A673 (cell line): ENCODE data around the gene CNTN6. TPM values are rescaled to one million over a fixed set of nuclear protein-coding genes. Genes with fewer than 3 reads are reported as not detected.

ENCODE experiments used
- BruUV-seq: library from RNA; stranded (reverse); fragments of 400-500 nt; replicated peaks from 2 replicates; lab custom pipeline; 2021; lab: Mats Ljungman, UMichigan
- CTCF ChIA-PET: fragments of 300-600 bp; sonication (Branson Sonifier 250); formaldehyde crosslinking; loops from one replicate; lab custom pipeline; 2022; ENCODE audit warnings: antibody characterized with exemption; lab: Charles Lee
- POLR2A ChIA-PET: fragments of 300-600 bp; sonication (Branson Sonifier 250); formaldehyde crosslinking; loops from one replicate; lab custom pipeline; 2022; ENCODE audit warnings: antibody characterized with exemption; ENCODE audit not compliant: low non-redundant PET; lab: Charles Lee
- DNase-seq: peaks from one replicate; pipeline ENCODE4 v3.0.0-alpha.2; 2015; ENCODE audit warnings: low spot score
- H3K27ac ChIP-seq: fragments of 200-600 bp; sonication (generic); 2 replicates; pipeline ENCODE4 v1.5.1; 2016; ENCODE audit warnings: mixed run types, low read depth, mild to moderate bottlenecking, mixed read lengths, antibody characterized with exemption, low read length; ENCODE audit not compliant: poor library complexity, severe bottlenecking
- H3K27me3 ChIP-seq: fragments of 200-600 bp; sonication (generic); replicated peaks from 2 replicates; pipeline ENCODE4 v1.6.1; 2017; ENCODE audit warnings: mixed run types, low read depth, mild to moderate bottlenecking, mixed read lengths, antibody characterized with exemption, low read length; ENCODE audit not compliant: insufficient read depth, poor library complexity
- H3K36me3 ChIP-seq: fragments of 200-600 bp; sonication (generic); 2 replicates; pipeline ENCODE4 v1.6.1; 2016; ENCODE audit warnings: mixed run types, mild to moderate bottlenecking, mixed read lengths, antibody characterized with exemption, low read length; ENCODE audit not compliant: insufficient read depth, poor library complexity, severe bottlenecking
- H3K4me1 ChIP-seq: fragments of 200-600 bp; sonication (generic); 2 replicates; pipeline ENCODE4 v1.6.1; 2017; ENCODE audit warnings: mixed run types, mild to moderate bottlenecking, mixed read lengths, antibody characterized with exemption, low read length; ENCODE audit not compliant: insufficient read depth, poor library complexity, severe bottlenecking
- H3K4me3 ChIP-seq: fragments of 200-600 bp; sonication (generic); 2 replicates; pipeline ENCODE4 v1.5.1; 2016; ENCODE audit warnings: low read depth, mixed run types, mild to moderate bottlenecking, mixed read lengths, low read length; ENCODE audit not compliant: poor library complexity, severe bottlenecking
- H3K9me3 ChIP-seq: fragments of 200-600 bp; sonication (generic); 2 replicates; pipeline ENCODE4 v1.6.1; 2016; ENCODE audit warnings: mixed run types, low read depth, mild to moderate bottlenecking, mixed read lengths, antibody characterized with exemption, low read length; ENCODE audit not compliant: poor library complexity, severe bottlenecking
- EZH2 ChIP-seq: fragments of 200-600 bp; sonication (generic); IDR thresholded peaks from 2 replicates; pipeline ENCODE4 v1.6.1; 2017; ENCODE audit warnings: borderline replicate concordance, low read depth, mild to moderate bottlenecking, mixed read lengths, antibody characterized with exemption, low read length; ENCODE audit not compliant: poor library complexity, severe bottlenecking
- intact Hi-C: fragments of 100-400 bp; cut with micrococcal nuclease; formaldehyde crosslinking; loops from one replicate; pipeline ENCODE4 v1.10.0; 2022; ENCODE audit not compliant: unreplicated experiment
- total RNA-seq: library from RNA; stranded (reverse); gene quantifications from 2 replicates; pipeline ENCODE4 v1.2.3, GENCODE V29; 2021
- TF ChIP-seq, protein P1 (sequence below): fragments of 300-800, 200-600 bp; sonication (generic); conservative IDR thresholded peaks from 2 replicates; pipeline ENCODE4 v1.5.1; 2017; ENCODE audit warnings: low read depth, mild to moderate bottlenecking, antibody characterized with exemption, low read length, moderate library complexity, mixed read lengths

The CNTN6 gene
- total RNA-seq, 1 experiment from 2014 or later = 0.28 TPM

DNA sequence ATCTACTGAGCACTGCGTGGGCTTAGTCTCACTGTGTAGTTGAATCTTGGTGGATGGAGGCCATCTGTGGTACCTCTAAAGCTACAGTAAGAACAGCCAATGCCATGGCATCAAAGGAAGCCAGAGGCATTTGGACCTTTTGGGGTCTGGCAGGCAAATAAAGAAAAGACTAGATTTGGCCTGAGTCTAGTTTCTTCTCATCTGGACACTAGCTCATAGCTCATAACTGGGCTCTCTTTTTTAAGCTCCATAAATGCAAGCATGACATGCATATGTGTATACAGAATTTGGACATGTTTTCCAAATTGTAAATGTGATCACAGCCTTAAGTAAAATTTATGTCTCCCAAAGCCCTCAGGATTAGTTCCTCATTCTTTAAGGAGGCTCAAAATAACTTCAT lies 107.5 kb downstream of the CNTN6 start:
- CTCF ChIA-PET = no interaction called here
- Histone ChIP-seq H3K27ac (no peak overlapping the region), H3K4me3 (no peak overlapping the region), H3K27me3 (no peaks in the 10 kb centered on the region), H3K9me3 (no peaks in the 10 kb centered on the region), H3K4me1 (no peaks in the 10 kb centered on the region), H3K36me3 (no peaks in the 10 kb centered on the region)
- no TSS peak for BruUV-seq
- no peak for DNase-seq
- POLR2A ChIA-PET = no interaction called here
- intact Hi-C loops = no loop called here
- TF ChIP-seq, protein P1, sequence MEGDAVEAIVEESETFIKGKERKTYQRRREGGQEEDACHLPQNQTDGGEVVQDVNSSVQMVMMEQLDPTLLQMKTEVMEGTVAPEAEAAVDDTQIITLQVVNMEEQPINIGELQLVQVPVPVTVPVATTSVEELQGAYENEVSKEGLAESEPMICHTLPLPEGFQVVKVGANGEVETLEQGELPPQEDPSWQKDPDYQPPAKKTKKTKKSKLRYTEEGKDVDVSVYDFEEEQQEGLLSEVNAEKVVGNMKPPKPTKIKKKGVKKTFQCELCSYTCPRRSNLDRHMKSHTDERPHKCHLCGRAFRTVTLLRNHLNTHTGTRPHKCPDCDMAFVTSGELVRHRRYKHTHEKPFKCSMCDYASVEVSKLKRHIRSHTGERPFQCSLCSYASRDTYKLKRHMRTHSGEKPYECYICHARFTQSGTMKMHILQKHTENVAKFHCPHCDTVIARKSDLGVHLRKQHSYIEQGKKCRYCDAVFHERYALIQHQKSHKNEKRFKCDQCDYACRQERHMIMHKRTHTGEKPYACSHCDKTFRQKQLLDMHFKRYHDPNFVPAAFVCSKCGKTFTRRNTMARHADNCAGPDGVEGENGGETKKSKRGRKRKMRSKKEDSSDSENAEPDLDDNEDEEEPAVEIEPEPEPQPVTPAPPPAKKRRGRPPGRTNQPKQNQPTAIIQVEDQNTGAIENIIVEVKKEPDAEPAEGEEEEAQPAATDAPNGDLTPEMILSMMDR = no peak
- TF ChIP-seq EZH2 = no peak

DNA sequence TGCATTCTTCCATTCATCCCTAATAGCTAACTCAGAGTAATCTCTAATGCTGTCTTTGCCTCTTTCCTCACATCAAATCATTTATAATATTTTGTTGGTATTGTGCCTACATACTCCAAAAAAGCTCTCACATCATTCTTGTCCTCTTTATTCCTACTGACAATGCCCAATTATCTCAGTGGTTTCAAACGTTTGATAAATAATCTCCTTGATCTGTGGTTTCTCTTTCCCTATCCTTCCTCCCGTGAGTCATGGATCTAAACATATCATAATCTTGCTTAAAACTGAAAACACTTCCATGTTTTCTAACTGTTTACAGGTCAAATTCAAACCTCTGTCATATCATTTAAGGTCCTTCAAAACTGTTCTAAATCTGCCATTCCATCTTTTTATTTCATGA lies 115.1 kb downstream of the CNTN6 start:
- intact Hi-C loops = no loop called here
- no peaks in the 10 kb centered on the region for H3K9me3 ChIP-seq
- TF ChIP-seq, protein P1 = no peak
- TF ChIP-seq EZH2 = no peak
- no peak for DNase-seq
- ChIA-PET POLR2A (no interaction called here), CTCF (no interaction called here)
- no peak overlapping the region for H3K4me3 ChIP-seq
- H3K4me1 ChIP-seq = no peaks in the 10 kb centered on the region
- no peaks in the 10 kb centered on the region for H3K36me3 ChIP-seq
- H3K27ac ChIP-seq = no peak overlapping the region
- no peaks in the 10 kb centered on the region for H3K27me3 ChIP-seq
- no TSS peak for BruUV-seq

DNA sequence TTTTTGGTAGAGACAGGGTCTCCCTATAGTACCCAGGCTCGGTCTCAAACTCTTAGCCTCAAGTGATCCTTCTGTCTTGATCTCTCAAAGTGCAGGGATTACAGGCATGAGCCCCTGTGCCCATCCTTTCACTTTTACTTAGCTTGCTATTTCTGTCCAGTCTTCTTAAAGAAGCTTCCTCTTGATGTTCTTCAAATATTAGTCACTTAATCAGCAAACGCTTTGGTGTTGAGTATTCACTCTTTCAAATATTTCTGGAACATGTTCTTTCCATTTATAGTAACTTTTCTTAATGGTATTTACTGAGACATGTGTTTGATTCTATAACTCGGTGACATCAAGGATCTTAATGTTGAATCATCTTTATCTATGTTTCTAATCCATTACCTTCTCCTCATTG lies 122.1 kb downstream of the CNTN6 start:
- no peak for DNase-seq
- Histone ChIP-seq H3K4me3 (no peak overlapping the region), H3K9me3 (no peaks in the 10 kb centered on the region), H3K36me3 (no peaks in the 10 kb centered on the region), H3K4me1 (no peaks in the 10 kb centered on the region), H3K27me3 (no peaks in the 10 kb centered on the region), H3K27ac (no peak overlapping the region)
- TF ChIP-seq, protein P1 = no peak
- TF ChIP-seq EZH2 = no peak
- no TSS peak for BruUV-seq
- ChIA-PET CTCF (no interaction called here), POLR2A (no interaction called here)
- intact Hi-C loops = no loop called here
